KG1 (cell line): ENCODE measurements around the gene PCDHGA6.
"Not testable (repeated sequence)": the region's sequence is repeated elsewhere in the genome, so short reads cannot be mapped to it uniquely, and the experiment has no call there.

Experiments used
- DNase-seq: peaks from one replicate; lab custom pipeline; 2025; lab: John Stamatoyannopoulos, UW

PCDHGA6 gene

DNA sequence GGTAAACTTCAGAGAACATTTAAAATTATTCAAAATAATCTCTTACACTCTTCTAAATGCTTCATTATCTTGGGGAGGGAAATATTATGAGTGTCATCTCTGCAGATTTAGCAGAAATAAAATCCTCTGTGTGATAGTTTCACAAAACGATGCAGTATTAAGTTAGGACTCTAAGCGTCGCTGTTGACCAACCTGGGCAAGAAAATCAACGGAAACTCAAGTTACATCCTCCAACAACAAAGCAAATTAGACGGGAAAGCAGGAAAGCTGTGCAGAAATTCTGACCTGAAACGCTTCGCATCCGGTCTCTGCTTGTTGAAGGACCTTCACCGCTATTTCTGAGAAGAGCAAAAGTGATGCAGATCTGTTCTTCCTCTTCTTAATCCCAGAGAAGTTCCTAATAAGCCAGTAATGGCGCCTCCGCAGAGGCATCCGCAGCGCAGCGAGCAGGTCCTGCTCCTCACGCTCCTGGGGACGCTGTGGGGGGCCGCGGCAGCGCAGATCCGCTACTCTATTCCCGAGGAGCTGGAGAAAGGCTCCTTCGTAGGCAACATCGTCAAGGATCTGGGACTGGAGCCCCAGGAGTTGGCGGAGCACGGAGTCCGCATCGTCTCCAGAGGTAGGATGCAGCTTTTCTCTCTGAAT lies at the start of gene PCDHGA6:
Gene PCDHGA6, plus strand, starts transcription at position 219 of the 645 bp plus-strand sequence. Its CDS starts 193 bp downstream, at position 412.
- no peak for DNase-seq

DNA sequence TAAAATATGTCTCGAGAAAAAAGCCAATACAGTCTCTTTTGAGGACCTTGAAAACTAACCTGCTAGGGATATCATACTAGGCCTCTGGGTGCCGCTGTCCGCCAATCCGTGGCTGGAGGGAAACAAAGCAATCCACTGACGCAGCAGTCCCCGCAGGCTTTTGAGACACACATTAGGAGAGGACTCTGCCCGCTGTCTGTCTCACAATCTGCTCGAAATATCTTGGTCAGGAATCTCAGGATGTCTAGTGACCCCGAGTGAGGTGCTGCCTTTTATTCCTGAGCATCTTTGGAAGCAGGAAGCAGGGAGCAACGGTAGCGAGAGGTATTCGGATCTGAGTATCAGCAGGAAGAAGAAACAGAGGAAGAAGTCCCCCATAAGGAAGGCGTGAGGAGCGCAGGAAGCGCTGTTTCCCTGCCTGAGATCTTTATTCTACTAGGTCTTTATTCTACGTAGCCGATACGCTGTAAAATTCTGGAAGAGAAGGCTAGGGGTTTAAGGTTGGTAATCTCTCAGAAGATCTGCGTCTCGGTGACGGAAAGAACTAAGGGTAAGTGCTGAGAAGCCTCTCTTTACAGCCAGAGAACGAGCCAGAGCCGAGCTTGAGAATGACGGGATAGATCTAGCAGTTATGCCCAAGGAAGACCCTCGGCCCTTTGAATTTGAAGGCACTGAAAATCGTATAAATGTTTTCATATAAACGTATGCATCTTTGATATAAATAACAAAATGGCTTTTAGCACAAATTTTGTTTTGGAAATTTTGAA lies 47.4 kb upstream of the PCDHGA6 start:
- no peak for DNase-seq

DNA sequence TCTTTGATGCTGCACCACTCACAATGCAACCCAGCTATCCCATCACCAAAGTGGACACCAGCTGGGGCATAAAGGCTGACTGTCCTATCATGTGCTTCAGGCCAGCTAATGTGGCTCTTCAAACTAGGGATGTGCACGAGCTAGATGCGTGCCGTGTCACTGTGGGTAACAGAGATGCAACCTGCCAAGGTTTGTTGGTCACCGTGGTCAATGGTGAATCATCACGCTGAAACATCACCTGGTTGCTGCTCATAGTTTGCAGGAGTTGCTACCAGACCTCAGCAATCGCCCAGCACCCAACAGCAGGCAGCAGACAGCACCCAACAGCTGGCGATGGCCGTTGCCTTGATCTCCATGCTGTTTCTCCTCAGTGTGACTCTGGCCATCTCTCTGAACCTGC lies 45.5 kb upstream of the PCDHGA6 start:
- DNase-seq = no peak

DNA sequence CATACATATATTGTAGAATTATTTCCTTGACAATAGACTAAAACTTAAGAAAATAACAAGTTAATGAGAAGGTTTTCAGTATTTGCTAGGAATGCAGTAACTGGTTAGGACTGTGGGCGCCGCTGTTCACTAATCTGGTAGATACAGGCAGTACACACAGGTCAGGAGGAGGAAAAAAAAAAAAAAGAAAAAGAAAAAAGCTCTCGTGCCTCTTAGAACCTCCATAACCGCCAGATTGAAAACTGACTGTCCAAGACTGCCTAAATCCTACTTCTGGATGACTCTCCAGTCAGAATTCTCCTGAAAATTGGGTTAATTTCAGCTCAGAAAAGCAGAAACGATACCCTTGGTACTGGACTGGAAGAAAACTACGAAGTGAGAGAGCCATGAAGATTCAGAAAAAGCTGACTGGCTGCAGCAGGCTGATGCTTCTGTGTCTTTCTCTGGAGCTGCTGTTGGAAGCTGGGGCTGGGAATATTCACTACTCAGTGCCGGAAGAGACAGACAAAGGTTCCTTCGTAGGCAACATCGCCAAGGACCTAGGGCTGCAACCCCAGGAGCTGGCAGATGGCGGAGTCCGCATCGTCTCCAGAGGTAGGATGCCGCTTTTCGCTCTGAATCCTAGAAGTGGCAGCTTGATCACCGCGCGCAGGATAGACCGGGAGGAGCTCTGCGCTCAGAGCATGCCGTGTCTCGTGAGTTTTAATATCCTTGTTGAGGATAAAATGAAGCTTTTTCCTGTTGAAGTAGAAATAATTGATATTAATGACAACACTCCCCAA lies 43.2 kb upstream of the PCDHGA6 start, which contains the start of gene PCDHGA1:
Gene PCDHGA1, plus strand, starts transcription at position 216 of the 782 bp plus-strand sequence.
- DNase-seq = no peak

DNA sequence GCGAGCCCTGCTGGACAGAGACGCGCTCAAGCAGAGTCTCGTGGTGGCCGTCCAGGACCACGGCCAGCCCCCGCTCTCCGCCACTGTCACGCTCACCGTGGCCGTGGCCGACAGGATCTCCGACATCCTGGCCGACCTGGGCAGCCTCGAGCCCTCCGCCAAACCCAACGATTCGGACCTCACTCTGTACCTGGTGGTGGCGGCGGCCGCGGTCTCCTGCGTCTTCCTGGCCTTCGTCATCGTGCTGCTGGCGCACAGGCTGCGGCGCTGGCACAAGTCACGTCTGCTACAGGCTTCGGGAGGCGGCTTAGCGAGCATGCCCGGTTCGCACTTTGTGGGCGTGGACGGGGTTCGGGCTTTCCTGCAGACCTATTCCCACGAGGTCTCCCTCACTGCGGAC lies 41.1 kb upstream of the PCDHGA6 start:
- DNase-seq = not testable (repeated sequence)

DNA sequence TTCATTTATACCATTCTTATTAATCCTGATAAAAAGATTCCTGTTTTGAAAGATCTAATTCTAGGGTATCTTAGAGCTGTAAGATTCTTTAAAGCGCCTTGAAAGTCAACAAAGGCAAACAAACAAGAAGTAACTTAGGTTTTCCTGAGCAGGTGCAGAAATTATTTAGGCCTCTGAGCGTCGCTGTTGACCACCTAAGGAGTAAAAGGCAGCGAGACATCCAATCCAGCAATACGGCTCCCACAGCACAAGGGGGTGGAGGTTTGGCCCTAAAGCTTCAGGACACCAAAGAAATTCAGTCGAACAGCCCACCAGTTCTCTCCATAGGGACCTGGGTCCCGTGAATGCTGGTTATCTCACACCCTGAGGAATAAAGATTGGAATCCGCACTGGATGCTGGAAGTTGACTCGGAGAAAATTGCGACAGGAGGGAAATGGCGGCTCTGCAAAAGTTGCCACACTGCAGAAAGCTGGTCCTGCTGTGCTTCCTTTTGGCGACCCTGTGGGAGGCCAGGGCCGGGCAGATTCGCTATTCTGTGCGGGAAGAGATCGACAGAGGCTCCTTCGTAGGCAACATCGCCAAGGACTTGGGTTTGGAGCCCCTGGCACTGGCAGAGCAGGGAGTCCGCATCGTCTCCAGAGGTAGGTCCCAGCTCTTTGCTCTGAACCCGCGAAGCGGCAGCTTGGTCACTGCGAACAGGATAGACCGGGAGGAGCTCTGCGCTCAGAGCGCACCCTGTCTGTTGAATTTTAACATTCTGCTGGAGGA lies 35.0 kb upstream of the PCDHGA6 start, which contains the start of gene PCDHGA2:
Gene PCDHGA2, plus strand, starts transcription at position 223 of the 769 bp plus-strand sequence.
- DNase-seq = no peak

DNA sequence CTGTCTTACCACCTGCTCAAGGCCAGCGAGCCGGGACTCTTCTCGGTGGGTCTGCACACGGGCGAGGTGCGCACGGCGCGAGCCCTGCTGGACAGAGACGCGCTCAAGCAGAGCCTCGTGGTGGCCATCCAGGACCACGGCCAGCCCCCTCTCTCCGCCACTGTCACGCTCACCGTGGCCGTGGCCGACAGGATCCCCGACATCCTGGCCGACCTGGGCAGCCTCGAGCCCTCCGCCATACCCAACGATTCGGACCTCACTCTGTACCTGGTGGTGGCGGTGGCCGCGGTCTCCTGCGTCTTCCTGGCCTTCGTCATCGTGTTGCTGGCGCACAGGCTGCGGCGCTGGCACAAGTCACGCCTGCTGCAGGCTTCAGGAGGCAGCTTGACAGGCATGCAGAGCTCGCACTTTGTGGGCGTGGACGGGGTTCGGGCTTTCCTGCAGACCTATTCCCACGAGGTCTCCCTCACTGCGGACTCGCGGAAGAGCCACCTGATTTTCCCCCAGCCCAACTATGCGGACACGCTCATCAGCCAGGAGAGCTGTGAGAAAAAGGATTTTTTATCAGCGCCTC lies 32.8 kb upstream of the PCDHGA6 start:
- DNase-seq = not testable (repeated sequence)

DNA sequence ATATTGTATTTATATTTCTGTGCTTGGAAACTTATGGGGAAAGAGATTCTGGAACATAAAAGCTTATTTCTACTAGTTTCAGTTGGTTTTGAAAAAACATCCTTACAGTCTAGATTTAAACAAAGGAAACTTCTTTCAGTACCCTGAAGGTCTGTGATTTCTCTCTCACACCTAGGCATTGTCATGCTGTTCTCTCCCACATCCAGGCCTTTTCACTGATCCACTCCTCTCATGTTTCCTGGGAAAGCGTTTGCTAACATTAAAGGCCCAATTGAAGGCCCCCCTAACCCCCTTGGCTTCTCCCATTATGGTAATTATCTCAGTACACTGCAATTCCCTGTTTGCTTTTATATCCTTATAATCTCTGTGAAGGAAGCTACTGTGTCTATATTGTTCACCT lies 30.9 kb upstream of the PCDHGA6 start:
- no peak for DNase-seq

DNA sequence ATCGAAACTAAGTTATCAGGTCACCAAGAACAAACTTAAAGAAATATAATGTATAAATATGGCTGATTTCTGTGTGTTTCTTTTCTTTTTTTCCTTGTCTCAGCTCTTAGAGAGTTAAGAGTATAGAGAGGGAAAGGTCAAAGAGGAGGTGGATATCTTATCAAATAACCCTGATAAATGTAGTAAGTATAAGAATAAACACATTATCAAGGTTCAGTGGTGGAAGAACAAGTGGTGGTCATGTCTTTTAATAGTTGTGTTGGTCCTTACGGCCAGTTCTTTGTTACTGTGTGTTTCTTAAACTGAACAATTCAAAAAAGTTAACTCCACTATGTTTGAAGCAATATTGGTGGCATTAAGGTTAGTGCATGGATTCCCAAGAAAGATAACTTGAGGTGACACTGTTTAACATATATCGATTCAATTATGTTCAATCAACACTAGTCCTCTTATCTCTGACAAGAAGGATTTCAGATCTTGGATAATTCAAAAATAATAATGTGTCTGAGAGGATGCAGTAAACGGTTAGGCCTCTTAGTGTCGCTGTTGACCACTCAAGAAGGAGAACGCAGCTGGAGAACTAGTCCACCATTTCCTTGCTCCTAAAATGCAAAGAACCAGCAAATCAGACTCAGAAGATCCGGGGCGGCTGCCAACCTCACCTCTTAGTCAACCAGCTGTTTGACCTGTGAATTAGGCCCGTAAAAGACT lies 30.3 kb upstream of the PCDHGA6 start, which contains the start of gene PCDHGA3:
Gene PCDHGA3, plus strand, starts transcription at position 588 of the 711 bp plus-strand sequence. CDS start 205 bp downstream, outside the sequence.
- no peak for DNase-seq

DNA sequence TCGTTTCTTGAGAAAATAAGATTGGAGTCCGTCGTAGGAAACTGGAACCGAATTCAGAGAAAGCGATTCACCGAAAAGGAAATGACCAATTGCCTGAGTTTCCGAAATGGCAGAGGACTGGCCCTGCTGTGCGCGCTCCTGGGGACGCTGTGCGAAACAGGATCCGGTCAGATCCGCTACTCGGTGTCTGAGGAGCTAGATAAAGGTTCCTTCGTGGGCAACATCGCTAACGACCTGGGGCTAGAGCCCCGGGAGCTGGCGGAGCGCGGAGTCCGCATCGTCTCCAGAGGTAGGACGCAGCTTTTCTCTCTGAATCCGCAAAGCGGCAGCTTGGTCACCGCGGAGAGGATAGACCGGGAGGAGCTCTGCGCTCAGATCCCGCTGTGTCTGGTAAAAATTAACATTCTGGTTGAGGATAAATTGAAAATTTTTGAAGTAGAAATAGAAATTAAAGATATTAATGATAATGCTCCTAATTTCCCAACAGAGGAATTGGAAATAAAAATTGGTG lies 29.7 kb upstream of the PCDHGA6 start:
- DNase-seq = no peak

DNA sequence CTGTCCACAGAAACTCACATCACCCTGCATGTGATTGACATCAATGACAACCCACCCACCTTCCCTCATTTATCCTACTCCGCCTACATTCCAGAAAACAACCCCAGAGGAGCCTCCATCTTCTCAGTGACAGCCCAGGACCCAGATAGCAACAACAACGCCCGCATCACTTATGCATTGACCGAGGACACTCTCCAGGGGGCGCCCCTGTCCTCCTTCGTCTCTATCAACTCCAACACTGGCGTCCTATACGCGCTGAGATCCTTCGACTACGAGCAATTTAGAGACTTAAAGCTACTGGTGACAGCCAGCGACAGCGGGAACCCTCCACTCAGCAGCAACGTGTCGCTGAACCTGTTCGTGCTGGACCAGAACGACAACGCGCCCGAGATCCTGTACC lies 28.4 kb upstream of the PCDHGA6 start:
- no peak for DNase-seq

DNA sequence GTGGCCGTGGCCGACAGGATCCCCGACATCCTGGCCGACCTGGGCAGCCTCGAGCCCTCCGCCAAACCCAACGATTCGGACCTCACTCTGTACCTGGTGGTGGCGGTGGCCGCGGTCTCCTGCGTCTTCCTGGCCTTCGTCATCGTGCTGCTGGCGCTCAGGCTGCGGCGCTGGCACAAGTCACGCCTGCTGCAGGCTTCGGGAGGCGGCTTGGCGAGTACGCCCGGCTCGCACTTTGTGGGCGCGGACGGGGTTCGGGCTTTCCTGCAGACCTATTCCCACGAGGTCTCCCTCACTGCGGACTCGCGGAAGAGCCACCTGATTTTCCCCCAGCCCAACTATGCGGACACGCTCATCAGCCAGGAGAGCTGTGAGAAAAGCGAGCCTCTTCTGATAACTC lies 27.7 kb upstream of the PCDHGA6 start:
- not testable (repeated sequence) for DNase-seq

DNA sequence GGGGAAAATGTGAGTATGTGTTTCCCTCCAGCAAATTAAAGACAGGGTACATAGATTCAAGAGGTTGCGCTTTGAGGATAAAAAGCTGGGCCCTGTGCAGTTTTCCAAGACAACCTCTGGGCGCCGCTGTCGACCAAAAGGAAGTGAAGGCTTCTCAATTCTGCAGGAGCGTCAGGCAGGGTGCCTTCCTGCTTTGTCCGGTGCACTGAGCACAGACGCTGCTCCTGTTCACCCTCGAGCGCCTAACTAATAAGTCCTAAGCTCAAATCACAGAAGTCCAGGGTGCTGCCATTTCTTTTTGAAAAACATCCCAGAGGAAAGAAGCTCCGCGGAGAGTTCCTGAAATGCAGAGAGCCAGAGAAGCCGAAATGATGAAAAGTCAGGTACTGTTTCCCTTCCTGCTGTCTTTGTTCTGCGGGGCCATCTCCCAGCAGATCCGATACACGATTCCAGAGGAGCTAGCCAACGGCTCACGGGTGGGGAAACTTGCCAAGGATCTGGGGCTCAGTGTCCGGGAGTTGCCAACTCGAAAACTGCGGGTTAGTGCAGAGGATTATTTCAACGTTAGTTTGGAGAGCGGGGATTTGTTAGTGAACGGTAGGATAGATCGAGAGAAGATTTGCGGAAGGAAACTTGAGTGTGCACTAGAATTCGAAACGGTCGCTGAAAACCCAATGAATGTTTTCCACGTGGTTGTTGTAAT lies 23.6 kb upstream of the PCDHGA6 start, which contains the start of gene PCDHGB1:
Gene PCDHGB1, plus strand, starts transcription at position 183 of the 703 bp plus-strand sequence. Its CDS starts 162 bp downstream, at position 345.
- DNase-seq = no peak

DNA sequence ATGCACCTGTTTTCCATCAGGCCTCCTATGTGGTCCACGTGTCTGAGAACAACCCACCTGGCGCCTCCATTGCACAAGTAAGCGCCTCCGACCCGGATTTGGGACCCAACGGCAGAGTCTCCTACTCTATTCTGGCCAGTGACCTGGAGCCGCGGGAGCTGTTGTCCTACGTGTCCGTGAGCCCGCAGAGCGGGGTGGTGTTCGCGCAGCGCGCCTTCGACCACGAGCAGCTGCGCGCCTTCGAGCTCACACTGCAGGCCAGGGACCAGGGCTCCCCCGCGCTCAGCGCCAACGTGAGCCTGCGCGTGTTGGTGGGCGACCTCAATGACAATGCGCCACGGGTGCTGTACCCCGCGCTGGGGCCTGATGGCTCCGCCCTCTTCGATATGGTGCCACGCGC lies 22.1 kb upstream of the PCDHGA6 start:
- no peak for DNase-seq

DNA sequence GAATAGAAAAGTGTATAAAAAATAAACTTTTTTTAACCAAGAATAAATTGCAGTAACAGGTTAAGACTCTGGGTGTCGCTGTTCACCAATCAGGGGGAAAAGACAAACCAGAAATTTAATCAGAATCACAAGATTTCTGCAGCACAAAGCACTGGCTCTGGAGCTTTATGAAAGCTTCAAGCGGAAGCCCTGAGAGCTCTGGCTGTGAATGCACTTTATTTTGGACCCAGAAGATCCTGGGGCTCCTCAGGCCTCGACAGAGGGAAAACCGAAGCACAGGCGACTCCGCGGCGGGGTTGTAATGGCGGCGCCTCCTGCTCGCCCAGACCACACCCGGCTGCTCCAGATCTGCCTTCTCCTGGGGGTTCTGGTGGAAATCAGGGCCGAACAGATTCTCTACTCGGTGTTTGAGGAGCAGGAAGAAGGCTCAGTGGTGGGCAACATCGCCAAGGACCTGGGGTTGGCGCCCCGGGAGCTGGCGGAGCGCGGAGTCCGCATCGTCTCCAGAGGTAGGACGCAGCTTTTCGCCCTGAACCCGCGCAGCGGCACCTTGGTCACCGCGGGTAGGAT lies 18.7 kb upstream of the PCDHGA6 start, which contains the start of gene PCDHGA4:
Gene PCDHGA4, plus strand, starts transcription at position 122 of the 570 bp plus-strand sequence. Its CDS starts 87 bp downstream, at position 209.
- no peak for DNase-seq

DNA sequence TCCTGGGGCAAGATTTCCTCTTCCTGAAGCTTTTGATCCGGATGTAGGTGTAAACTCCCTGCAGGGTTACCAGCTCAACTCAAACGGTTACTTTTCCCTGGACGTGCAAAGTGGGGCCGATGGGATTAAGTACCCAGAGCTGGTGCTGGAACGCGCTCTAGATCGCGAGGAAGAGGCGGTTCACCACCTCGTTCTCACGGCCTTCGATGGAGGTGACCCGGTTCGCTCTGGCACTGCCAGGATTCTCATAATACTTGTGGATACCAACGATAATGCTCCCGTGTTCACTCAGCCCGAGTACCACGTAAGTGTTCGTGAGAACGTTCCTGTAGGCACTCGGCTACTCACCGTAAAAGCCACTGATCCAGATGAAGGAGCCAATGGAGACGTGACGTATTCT lies 18.1 kb upstream of the PCDHGA6 start:
- DNase-seq = no peak

DNA sequence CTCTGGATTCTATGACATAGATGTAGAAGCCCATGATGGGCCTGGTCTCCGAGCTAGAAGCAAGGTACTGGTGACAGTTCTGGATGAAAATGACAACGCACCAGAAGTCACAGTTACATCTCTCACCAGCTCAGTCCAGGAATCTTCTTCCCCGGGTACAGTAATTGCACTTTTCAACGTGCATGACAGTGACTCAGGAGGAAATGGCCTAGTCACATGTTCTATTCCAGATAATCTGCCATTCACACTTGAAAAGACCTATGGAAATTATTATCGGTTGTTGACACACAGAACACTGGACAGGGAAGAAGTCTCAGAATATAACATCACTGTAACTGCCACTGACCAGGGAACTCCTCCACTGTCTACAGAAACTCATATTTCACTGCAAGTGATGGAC lies 17.6 kb upstream of the PCDHGA6 start:
- no peak for DNase-seq

DNA sequence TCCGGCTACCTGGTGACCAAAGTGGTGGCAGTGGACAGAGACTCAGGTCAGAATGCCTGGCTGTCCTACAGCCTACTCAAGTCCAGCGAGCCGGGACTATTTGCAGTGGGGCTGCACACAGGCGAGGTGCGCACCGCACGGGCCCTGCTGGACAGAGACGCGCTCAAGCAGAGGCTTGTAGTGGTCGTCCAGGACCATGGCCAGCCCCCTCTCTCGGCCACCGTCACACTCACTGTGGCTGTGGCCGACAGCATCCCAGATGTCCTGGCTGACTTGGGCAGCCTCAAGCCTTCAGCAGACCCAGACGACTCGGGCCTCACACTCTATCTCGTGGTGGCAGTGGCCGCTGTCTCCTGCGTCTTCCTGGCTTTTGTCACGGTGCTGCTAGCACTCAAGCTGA lies 16.7 kb upstream of the PCDHGA6 start:
- no peak for DNase-seq

DNA sequence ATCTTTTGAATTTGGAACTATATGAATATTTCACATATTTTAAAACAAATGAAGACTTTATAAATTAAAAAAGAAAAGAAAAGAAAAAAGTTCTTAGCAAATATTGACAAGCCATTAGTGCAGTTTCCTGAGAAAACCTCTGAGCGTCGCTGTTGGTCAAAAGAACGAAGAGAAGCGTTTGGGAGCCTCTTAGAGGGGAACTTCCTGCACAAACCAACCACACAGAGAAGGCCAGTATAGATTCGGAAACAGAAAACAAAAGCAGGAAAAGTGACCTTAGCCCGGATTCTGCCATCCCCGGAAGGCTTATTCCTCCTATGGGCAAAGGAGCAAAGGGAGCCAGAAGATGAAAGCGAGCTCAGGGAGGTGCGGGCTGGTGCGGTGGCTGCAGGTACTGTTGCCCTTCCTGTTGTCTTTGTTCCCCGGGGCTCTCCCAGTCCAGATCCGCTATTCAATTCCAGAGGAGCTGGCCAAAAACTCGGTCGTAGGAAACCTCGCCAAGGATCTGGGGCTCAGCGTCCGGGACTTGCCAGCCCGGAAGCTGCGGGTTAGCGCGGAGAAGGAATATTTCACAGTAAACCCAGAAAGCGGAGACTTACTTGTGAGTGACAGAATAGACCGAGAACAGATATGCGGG lies 13.8 kb upstream of the PCDHGA6 start, which contains the start of gene PCDHGB2:
Gene PCDHGB2, plus strand, starts transcription at position 205 of the 637 bp plus-strand sequence. Its CDS starts 142 bp downstream, at position 347.
- no peak for DNase-seq
